ENCODE measurements around the gene TSPAN2. TPM values are rescaled to one million over a fixed set of nuclear protein-coding genes. Genes with fewer than 3 reads are reported as not detected.

The TSPAN2 gene
- total RNA-seq, 2 experiments from 2014 or later: 2.5 to 2.7 TPM

GRCh38 chr1:115088115-115088778 lies 1.1 kb downstream of the TSPAN2 start:
- H3K9me3 Mint-ChIP-seq: no peaks in the 10 kb centered on the region
- POLR2A ChIA-PET: no interaction called here
- peaks cover 46% of the 10 kb centered on the region for H3K4me1 Mint-ChIP-seq (ENCODE audit: low read depth)
- H3K36me3 Mint-ChIP-seq: no peaks in the 10 kb centered on the region
- no peak overlapping the region for H3K27ac Mint-ChIP-seq
- intact Hi-C loops (cut with micrococcal nuclease): no loop called here
- H3K4me3 Mint-ChIP-seq: peak overlapping the region; percentile 72
- DNase-seq: no peak
- CTCF ChIA-PET: interaction anchor here (0.8 to 1.3 kb wide), 2 partner anchors 25 to 35 kb away, joined by 3 read pairs; no protein-coding TSS in a partner anchor
- H3K27me3 Mint-ChIP-seq: no peaks in the 10 kb centered on the region

- no peaks in the 10 kb centered on the region for H3K27me3 Mint-ChIP-seq
- peaks cover 41% of the 10 kb centered on the region for H3K4me1 Mint-ChIP-seq (ENCODE audit: low read depth)
- H3K27ac Mint-ChIP-seq: no peak overlapping the region
- POLR2A ChIA-PET: no interaction called here
- intact Hi-C loops (cut with micrococcal nuclease): no loop called here
- no peaks in the 10 kb centered on the region for H3K9me3 Mint-ChIP-seq
- DNase-seq: no peak
- no peaks in the 10 kb centered on the region for H3K36me3 Mint-ChIP-seq
- CTCF ChIA-PET: no interaction called here
- no peak overlapping the region for H3K4me3 Mint-ChIP-seq
Observed at GRCh38 chr1:115086176-115086830, 3.0 kb downstream of the TSPAN2 start.

GRCh38 chr1:115084902-115085511 lies 4.3 kb downstream of the TSPAN2 start:
- Mint-ChIP-seq H3K27ac (no peak overlapping the region), H3K4me3 (no peak overlapping the region)
- CTCF ChIA-PET: interaction anchor here (0.6 kb wide), 1 partner anchor 32 kb away, joined by 3 read pairs; no protein-coding TSS in a partner anchor

GRCh38 chr1:115082949-115083348 lies 6.4 kb downstream of the TSPAN2 start:
- no peaks in the 10 kb centered on the region for H3K27me3 Mint-ChIP-seq
- H3K4me3 Mint-ChIP-seq: no peak overlapping the region
- no peaks in the 10 kb centered on the region for H3K36me3 Mint-ChIP-seq
- DNase-seq: no peak
- peaks cover 17% of the 10 kb centered on the region for H3K4me1 Mint-ChIP-seq (ENCODE audit: low read depth)
- H3K9me3 Mint-ChIP-seq: no peaks in the 10 kb centered on the region
- CTCF ChIA-PET: no interaction called here
- no peak overlapping the region for H3K27ac Mint-ChIP-seq
- intact Hi-C loops (cut with micrococcal nuclease): no loop called here
- POLR2A ChIA-PET: no interaction called here

More at GRCh38 chr1:115084902-115085511, 4.3 kb downstream of the TSPAN2 start:
- Mint-ChIP-seq H3K4me1 (ENCODE audit: low read depth) (peaks cover 30% of the 10 kb centered on the region), H3K27me3 (no peaks in the 10 kb centered on the region), H3K36me3 (no peaks in the 10 kb centered on the region), H3K9me3 (no peaks in the 10 kb centered on the region)
- no peak for DNase-seq
- intact Hi-C loops (cut with micrococcal nuclease): no loop called here
- POLR2A ChIA-PET: no interaction called here

GRCh38 chr1:115078708-115079107 lies 10.6 kb downstream of the TSPAN2 start:
- no peaks in the 10 kb centered on the region for H3K27me3 Mint-ChIP-seq
- H3K4me3 Mint-ChIP-seq: no peak overlapping the region
- no peaks in the 10 kb centered on the region for H3K36me3 Mint-ChIP-seq
- intact Hi-C loops (cut with micrococcal nuclease): no loop called here
- H3K27ac Mint-ChIP-seq: no peak overlapping the region
- H3K9me3 Mint-ChIP-seq: no peaks in the 10 kb centered on the region
- ChIA-PET POLR2A (no interaction called here), CTCF (interaction anchor here (0.8 to 1.7 kb wide), 2 partner anchors 24 to 26 kb away, joined by 3 to 6 read pairs; no protein-coding TSS in a partner anchor)
- DNase-seq: no peak
- peaks cover 7% of the 10 kb centered on the region for H3K4me1 Mint-ChIP-seq (ENCODE audit: low read depth)

- peaks cover 14% of the 10 kb centered on the region for H3K4me1 Mint-ChIP-seq (ENCODE audit: low read depth)
- POLR2A ChIA-PET: no interaction called here
- H3K27ac Mint-ChIP-seq: no peak overlapping the region
- no peak for DNase-seq
- no peak overlapping the region for H3K4me3 Mint-ChIP-seq
- no peaks in the 10 kb centered on the region for H3K9me3 Mint-ChIP-seq
- H3K36me3 Mint-ChIP-seq: no peaks in the 10 kb centered on the region
- CTCF ChIA-PET: interaction anchor here (1.7 kb wide), 1 partner anchor 25 kb away, joined by 6 read pairs; no protein-coding TSS in a partner anchor
- intact Hi-C loops (cut with micrococcal nuclease): no loop called here
- no peaks in the 10 kb centered on the region for H3K27me3 Mint-ChIP-seq
Observed at GRCh38 chr1:115077984-115078330, 11.3 kb downstream of the TSPAN2 start.

GRCh38 chr1:115077286-115077983 lies 11.9 kb downstream of the TSPAN2 start:
- ChIA-PET POLR2A (no interaction called here), CTCF (interaction anchor here (0.6 to 1.7 kb wide), 2 partner anchors 24 to 95 kb away, joined by 3 to 6 read pairs; no protein-coding TSS in a partner anchor)
- no peaks in the 10 kb centered on the region for H3K9me3 Mint-ChIP-seq
- intact Hi-C loops (cut with micrococcal nuclease): no loop called here
- no peak overlapping the region for H3K27ac Mint-ChIP-seq
- H3K4me1 Mint-ChIP-seq (ENCODE audit: low read depth): peaks cover 20% of the 10 kb centered on the region
- no peak for DNase-seq
- H3K27me3 Mint-ChIP-seq: no peaks in the 10 kb centered on the region
- H3K36me3 Mint-ChIP-seq: no peaks in the 10 kb centered on the region
- H3K4me3 Mint-ChIP-seq: no peak overlapping the region

GRCh38 chr1:115076384-115076915 lies 12.9 kb downstream of the TSPAN2 start:
- Mint-ChIP-seq H3K27me3 (no peaks in the 10 kb centered on the region), H3K27ac (no peak overlapping the region), H3K4me3 (no peak overlapping the region), H3K36me3 (no peaks in the 10 kb centered on the region), H3K4me1 (ENCODE audit: low read depth) (peaks cover 28% of the 10 kb centered on the region), H3K9me3 (no peaks in the 10 kb centered on the region)
- no peak for DNase-seq
- ChIA-PET POLR2A (no interaction called here), CTCF (interaction anchor here (0.6 kb wide), 1 partner anchor 94 kb away, joined by 3 read pairs; no protein-coding TSS in a partner anchor)
- intact Hi-C loops (cut with micrococcal nuclease): no loop called here

GRCh38 chr1:115074839-115075534 lies 14.3 kb downstream of the TSPAN2 start:
- Mint-ChIP-seq H3K27me3 (no peaks in the 10 kb centered on the region), H3K9me3 (no peaks in the 10 kb centered on the region), H3K36me3 (no peaks in the 10 kb centered on the region), H3K27ac (no peak overlapping the region), H3K4me1 (ENCODE audit: low read depth) (peaks cover 42% of the 10 kb centered on the region), H3K4me3 (no peak overlapping the region)
- POLR2A ChIA-PET: interaction anchor here (0.6 kb wide), 1 partner anchor 22 kb away, joined by 3 read pairs; no protein-coding TSS in a partner anchor
- intact Hi-C loops (cut with micrococcal nuclease): no loop called here
- DNase-seq: no peak
- CTCF ChIA-PET: interaction anchor here (1.0 kb wide), 1 partner anchor 22 kb away, joined by 3 read pairs; no protein-coding TSS in a partner anchor

GRCh38 chr1:115073298-115074087 lies 15.8 kb downstream of the TSPAN2 start:
- POLR2A ChIA-PET: no interaction called here
- no peaks in the 10 kb centered on the region for H3K27me3 Mint-ChIP-seq
- no peak overlapping the region for H3K4me3 Mint-ChIP-seq
- H3K27ac Mint-ChIP-seq: no peak overlapping the region
- CTCF ChIA-PET: interaction anchor here (1.0 to 2.8 kb wide), 2 partner anchors 21 kb away, joined by 3 to 15 read pairs; no protein-coding TSS in a partner anchor
- no peaks in the 10 kb centered on the region for H3K9me3 Mint-ChIP-seq
- intact Hi-C loops (cut with micrococcal nuclease): no loop called here
- H3K36me3 Mint-ChIP-seq: no peaks in the 10 kb centered on the region
- DNase-seq: peak; percentile 31
- peaks cover 47% of the 10 kb centered on the region for H3K4me1 Mint-ChIP-seq (ENCODE audit: low read depth)

Data from activated CD4-positive, alpha-beta memory T cell treated with anti-CD3 and anti-CD28 coated beads for 36 hours (primary cell).